ENCODE results near the gene AMOTL1. TPM values are rescaled to one million over a fixed set of nuclear protein-coding genes. Genes with fewer than 3 reads are reported as not detected.

Gene AMOTL1
- total RNA-seq, 1 donor: 64.7 TPM

DNA sequence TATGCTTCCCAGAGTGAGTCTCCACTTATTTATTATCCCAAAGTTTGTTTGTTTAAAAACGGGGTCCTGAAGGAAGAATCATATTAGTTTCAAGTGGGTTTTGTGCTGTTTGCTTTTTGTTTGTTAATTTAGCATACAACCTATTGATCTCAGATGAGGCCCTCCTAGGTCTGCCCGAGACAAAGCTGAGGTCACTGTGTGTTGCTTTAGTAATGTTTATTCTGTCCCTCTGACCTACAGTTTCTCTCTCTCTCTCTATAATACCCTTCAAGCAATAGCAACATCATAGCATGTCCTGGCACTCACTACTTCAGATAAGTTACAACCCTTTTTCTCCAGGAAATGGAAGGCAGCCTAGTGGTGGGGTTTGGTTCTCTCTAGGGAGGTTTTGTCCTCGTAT, 63.4 kb downstream of the AMOTL1 start:
- no peak overlapping the region for H3K4me3 ChIP-seq (ENCODE audit: low read depth, low read length)
- DNase-seq (ENCODE audit: low read depth): no peak
- TF ChIP-seq, protein P1, sequence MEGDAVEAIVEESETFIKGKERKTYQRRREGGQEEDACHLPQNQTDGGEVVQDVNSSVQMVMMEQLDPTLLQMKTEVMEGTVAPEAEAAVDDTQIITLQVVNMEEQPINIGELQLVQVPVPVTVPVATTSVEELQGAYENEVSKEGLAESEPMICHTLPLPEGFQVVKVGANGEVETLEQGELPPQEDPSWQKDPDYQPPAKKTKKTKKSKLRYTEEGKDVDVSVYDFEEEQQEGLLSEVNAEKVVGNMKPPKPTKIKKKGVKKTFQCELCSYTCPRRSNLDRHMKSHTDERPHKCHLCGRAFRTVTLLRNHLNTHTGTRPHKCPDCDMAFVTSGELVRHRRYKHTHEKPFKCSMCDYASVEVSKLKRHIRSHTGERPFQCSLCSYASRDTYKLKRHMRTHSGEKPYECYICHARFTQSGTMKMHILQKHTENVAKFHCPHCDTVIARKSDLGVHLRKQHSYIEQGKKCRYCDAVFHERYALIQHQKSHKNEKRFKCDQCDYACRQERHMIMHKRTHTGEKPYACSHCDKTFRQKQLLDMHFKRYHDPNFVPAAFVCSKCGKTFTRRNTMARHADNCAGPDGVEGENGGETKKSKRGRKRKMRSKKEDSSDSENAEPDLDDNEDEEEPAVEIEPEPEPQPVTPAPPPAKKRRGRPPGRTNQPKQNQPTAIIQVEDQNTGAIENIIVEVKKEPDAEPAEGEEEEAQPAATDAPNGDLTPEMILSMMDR (IDR thresholded peaks at IDR 0.05; ENCODE audit: insufficient read depth, low read length): no peak

DNA sequence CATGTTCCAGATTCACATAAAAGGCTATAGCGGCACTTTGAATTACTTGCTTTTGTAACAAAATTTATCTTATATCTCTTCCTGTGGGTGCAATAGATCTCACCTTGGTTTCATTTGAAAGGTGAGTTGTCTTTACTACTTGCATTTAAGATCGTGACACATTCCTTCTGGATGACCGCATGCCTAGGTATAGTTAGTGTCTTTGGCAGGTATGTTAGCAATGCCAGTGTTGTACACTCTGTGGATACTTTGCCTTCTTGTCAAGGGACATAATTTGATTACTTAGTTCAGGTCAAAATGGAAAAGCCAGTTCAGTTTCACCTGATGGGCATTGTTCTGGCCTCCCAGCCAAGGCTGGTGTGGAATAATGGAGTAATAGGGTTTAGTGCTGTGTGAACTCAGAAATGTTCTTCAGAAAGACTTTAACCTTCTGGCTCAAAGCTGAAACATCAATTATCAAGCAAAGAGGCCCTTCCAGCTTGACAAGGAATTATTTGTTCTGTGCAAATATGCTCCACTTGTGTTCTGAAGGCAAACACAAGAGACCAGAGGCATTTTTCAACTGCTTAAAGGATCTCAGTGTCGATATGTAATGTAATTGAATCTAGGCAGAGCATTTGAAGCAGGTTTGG, 64.6 kb downstream of the AMOTL1 start:
- DNase-seq (ENCODE audit: low read depth): no peak
- TF ChIP-seq, protein P1 (IDR thresholded peaks at IDR 0.05; ENCODE audit: insufficient read depth, low read length): no peak
- no peak overlapping the region for H3K4me3 ChIP-seq (ENCODE audit: low read depth, low read length)

DNA sequence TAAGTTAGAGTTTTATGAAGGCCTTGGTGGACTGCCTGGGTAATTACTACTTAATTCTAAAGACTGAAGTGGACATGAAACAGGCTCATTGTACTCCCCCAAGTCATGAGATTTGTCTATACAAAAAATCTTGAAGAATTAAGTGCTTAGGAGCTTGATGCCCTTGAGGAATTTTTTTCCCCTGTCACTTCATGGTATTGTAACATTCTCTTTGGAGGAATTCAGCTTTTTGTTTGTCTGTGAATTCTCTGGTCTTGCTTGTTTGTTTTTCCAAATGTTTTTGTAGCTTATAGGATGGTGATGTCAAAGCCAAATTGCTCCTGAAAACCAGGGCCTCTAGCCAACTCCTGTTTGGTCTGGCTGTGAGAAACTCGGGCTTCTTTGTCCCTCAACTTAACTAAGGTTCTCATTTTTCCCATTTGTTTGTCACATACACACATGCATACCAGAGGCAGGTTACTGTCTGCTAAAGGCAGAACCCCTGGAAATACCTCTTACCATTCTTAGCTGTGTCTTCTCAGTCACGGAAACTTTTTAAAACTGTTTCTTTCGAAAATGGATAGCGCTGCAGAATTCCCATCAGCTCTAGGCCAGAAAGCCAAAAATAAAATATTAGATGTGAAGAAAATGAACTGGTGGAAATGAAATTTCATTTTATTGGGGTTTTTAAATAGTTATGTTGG, 66.9 kb downstream of the AMOTL1 start:
- DNase-seq (ENCODE audit: low read depth): peak; percentile 15
- no peak overlapping the region for H3K4me3 ChIP-seq (ENCODE audit: low read depth, low read length)
- TF ChIP-seq, protein P1 (IDR thresholded peaks at IDR 0.05; ENCODE audit: insufficient read depth, low read length): no peak

DNA sequence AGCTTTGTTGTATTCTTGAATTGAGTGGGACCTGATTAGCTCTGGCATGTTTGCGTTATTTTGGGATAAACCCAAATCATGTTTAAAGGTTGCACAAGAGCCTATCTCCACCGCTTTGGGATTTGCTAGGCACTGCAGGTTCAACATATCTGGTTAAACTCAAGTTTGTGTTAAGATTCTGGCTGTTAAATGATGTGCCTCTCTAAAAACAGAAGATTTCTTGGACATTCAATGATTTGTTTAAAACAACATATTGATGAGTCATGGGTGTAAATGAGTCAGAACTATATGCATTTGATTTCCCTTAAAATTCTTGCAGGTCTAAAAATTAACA, 67.4 kb downstream of the AMOTL1 start:
- no peak overlapping the region for H3K4me3 ChIP-seq (ENCODE audit: low read depth, low read length)
- TF ChIP-seq, protein P1 (IDR thresholded peaks at IDR 0.05; ENCODE audit: insufficient read depth, low read length): no peak
- DNase-seq (ENCODE audit: low read depth): peak; percentile 61

DNA sequence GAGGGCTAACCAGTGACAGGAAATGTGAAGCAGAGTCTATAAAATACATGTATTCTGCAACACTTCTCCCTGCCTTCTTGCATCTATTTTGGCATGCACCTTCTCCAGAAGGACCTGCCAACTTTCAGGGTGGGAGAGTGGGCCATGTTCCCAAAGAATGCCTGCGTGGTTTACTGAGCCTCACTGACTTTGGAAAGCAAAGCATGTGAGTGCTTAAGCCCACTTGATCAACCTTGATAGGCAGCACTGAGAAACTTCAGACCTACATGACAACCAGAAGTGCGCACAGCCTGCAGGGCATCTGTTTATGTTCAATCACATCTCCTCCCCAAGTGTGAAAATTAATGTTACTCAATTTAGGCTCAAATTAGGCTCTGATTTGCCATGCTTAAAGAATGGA, 69.2 kb downstream of the AMOTL1 start:
- H3K4me3 ChIP-seq (ENCODE audit: low read depth, low read length): no peak overlapping the region
- TF ChIP-seq, protein P1 (IDR thresholded peaks at IDR 0.05; ENCODE audit: insufficient read depth, low read length): no peak
- DNase-seq (ENCODE audit: low read depth): peak; percentile 63

DNA sequence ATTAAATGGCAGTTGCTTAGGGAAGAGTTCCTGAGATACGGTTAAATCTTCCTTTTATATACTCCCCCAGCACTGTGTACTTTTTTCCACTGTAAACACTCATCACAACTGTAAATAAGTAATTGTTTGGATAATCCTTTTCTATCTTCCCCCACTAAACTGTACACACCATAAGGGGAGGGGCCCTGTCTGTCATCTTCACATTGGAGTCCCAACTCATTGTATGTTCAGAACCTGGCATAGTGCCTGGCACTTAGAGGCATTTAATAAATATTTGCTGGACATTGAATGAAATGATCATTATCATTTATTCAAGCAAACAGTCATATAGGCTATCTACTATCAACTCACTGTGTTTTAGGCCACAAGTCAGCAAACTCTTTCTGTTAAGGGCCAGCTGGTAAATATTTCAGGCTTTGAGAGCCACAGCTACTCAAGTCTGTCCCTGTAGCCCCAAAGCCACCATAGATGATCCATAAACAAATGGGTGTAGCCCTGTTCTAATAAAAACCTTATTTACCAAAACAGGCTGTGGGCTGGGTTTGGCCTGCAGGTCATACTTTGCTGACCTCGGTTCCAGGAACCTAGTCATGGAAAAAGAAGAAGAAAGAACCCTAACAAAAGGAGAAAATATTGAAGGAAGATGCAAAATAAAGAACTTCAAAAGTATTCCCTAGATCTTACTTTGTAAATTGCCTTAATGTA, 70.0 kb downstream of the AMOTL1 start:
- no peak for DNase-seq (ENCODE audit: low read depth)
- TF ChIP-seq, protein P1 (IDR thresholded peaks at IDR 0.05; ENCODE audit: insufficient read depth, low read length): no peak
- H3K4me3 ChIP-seq (ENCODE audit: low read depth, low read length): no peak overlapping the region

Data from fibroblast of the aortic adventitia (primary cell).